Lower leg skin (tissue), 4 donors: ENCODE measurements around the gene LATS1. TPM values are rescaled to one million over a fixed set of nuclear protein-coding genes. Genes with fewer than 3 reads are reported as not detected.
"Not testable (repeated sequence)": the region's sequence is repeated elsewhere in the genome, so short reads cannot be mapped to it uniquely, and the experiment has no call there.

Source experiments
- DNase-seq, 2 donors: peaks; one replicate each; pipeline ENCODE4 v3.0.0-alpha.2; 2019; ENCODE audit warnings: low spot score in 2 of 2
- H3K4me3 ChIP-seq: fragments of 200-600 bp; sonication (generic); 2 replicates; pipeline ENCODE4 v1.5.1; 2017; ENCODE audit warnings: mild to moderate bottlenecking, low read depth; ENCODE audit not compliant: poor library complexity, severe bottlenecking
- CTCF ChIP-seq, 3 donors: fragments of 450-650 bp; IDR thresholded peaks; one replicate each; pipeline ENCODE4 v1.5.1; 2016; ENCODE audit warnings: antibody characterized with exemption in 3 of 3, mild to moderate bottlenecking in 3 of 3, moderate library complexity in 2 of 3
- POLR2A ChIP-seq, 2 donors: fragments of 450-650 bp; IDR thresholded peaks; one replicate each; pipeline ENCODE4 v1.6.1; 2016 to 2017; ENCODE audit warnings: antibody characterized with exemption in 2 of 2, mild to moderate bottlenecking in 1 of 2, moderate library complexity in 1 of 2
- WGBS, 2 donors: methylation state at CpG; one replicate each; pipeline ENCODE4 v1.1.5; 2018; 5-methylcytosine and 5-hydroxymethylcytosine counted together
- intact Hi-C: fragments of 100-400 bp; cut with DNase I; formaldehyde crosslinking; loops from one replicate; pipeline ENCODE4 v1.15.0; 2023; ENCODE audit warnings: low total_unique reads
- total RNA-seq, 4 donors: library from RNA; depleted of rRNA; stranded (reverse); fragments of >200 nt; gene quantifications; one replicate each; pipeline ENCODE4 v1.1.0, GENCODE V29; 2016

Gene LATS1
- total RNA-seq, 4 donors from 2014 or later, result 17.6 to 27.9 (median 24.3) TPM

GRCh38 chr6:149683256-149683859 is 34.5 kb downstream of the LATS1 start:
- H3K4me3 ChIP-seq, result no peak overlapping the region
- intact Hi-C loops, result loop anchor here (5.0 kb wide), 1 partner anchor 511 kb away; no protein-coding TSS in a partner anchor
- TF ChIP-seq POLR2A (IDR thresholded peaks at IDR 0.05) (no peak), CTCF (IDR thresholded peaks at IDR 0.05) (no peak)
- DNase-seq, result no peak
- WGBS, 2 donors, result 93 to 95% methylated on average over 4 of the region's 4 CpGs

- intact Hi-C loops, result loop anchor here (5.0 kb wide), 1 partner anchor 510 kb away; no protein-coding TSS in a partner anchor
Observed at GRCh38 chr6:149681845-149682244, 36.1 kb downstream of the LATS1 start.

GRCh38 chr6:149681209-149681608 is 36.7 kb downstream of the LATS1 start:
- no peak for DNase-seq
- H3K4me3 ChIP-seq, result no peak overlapping the region
- intact Hi-C loops, result loop anchor here (5.0 kb wide), 1 partner anchor 509 kb away; no protein-coding TSS in a partner anchor
- TF ChIP-seq CTCF (IDR thresholded peaks at IDR 0.05) (no peak), POLR2A (IDR thresholded peaks at IDR 0.05) (no peak)

More at GRCh38 chr6:149681845-149682244, 36.1 kb downstream of the LATS1 start:
- H3K4me3 ChIP-seq, DNase-seq: not testable (repeated sequence)
- 97% methylated on average over 14 of the region's 14 CpGs for WGBS, 2 donors

GRCh38 chr6:149680503-149680902 is 37.4 kb downstream of the LATS1 start:
- intact Hi-C loops, result loop anchor here (5.0 kb wide), 1 partner anchor 508 kb away; no protein-coding TSS in a partner anchor
- TF ChIP-seq CTCF (IDR thresholded peaks at IDR 0.05) (no peak), POLR2A (IDR thresholded peaks at IDR 0.05) (no peak)
- DNase-seq, result no peak
- WGBS, 2 donors, result 32 to 44% methylated on average over 1 of the region's 1 CpG
- no peak overlapping the region for H3K4me3 ChIP-seq

DNA sequence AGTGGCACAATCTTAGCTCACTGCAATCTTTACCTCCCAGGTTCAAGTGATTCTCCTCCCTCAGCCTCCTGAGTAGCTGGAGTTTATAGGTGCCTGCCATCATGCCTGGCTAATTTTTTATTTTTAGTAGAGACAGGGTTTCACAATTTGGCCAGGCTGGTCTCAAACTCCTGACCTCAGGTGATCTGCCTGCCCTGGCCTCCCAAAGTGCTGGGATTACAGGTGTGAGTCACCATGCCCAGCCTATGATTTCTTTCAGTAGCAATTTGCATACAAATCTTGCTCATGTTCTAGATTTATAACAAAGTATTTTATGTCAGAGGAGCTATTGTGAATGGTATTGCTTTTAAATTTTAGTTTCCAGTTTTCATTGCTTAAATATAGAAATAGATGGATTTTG is 45.6 kb downstream of the LATS1 start:
- DNase-seq, intact Hi-C loops, H3K4me3 ChIP-seq: not testable (repeated sequence)

GRCh38 chr6:149660028-149660427 is 57.9 kb downstream of the LATS1 start:
- TF ChIP-seq CTCF (IDR thresholded peaks at IDR 0.05) (no peak), POLR2A (IDR thresholded peaks at IDR 0.05) (no peak)
- intact Hi-C loops, result no loop called here
- no peak overlapping the region for H3K4me3 ChIP-seq
- WGBS, 2 donors, result 94 to 96% methylated on average over 4 of the region's 4 CpGs
- no peak for DNase-seq

- WGBS, 2 donors, result 93 to 94% methylated on average over 5 of the region's 5 CpGs
- no peak overlapping the region for H3K4me3 ChIP-seq
- TF ChIP-seq CTCF (IDR thresholded peaks at IDR 0.05), result no peak
- no peak for TF ChIP-seq POLR2A (IDR thresholded peaks at IDR 0.05)
- no peak for DNase-seq
- intact Hi-C loops, result no loop called here
Observed at GRCh38 chr6:149657441-149657840, 60.5 kb downstream of the LATS1 start.
